SK-N-SH treated with all-trans-retinoic acid at 6 μM for 48 hours (cell line): Measurements from ENCODE around the gene COL10A1.

Experiments used
- BACH2 ChIP-seq: fragments of 250-450 bp; sonication (Bioruptor Pico); IDR thresholded peaks from 2 replicates; pipeline ENCODE4 v1.9.0; 2021; ENCODE audit warnings: mild to moderate bottlenecking, borderline replicate concordance
- CSDC2 ChIP-seq: fragments of 250-450 bp; sonication (Bioruptor Pico); IDR thresholded peaks from 2 replicates; pipeline ENCODE4 v1.5.0; 2020; ENCODE audit warnings: mild to moderate bottlenecking, moderate library complexity
- GLIS3 ChIP-seq: fragments of 250-450 bp; sonication (Bioruptor Pico); IDR thresholded peaks from 2 replicates; pipeline ENCODE4 v1.5.0; 2020; ENCODE audit warnings: mild to moderate bottlenecking, moderate library complexity
- OSR1 ChIP-seq: fragments of 250-450 bp; sonication (Bioruptor Pico); IDR thresholded peaks from 2 replicates; pipeline ENCODE4 v1.8.0; 2022; ENCODE audit warnings: moderate library complexity, mild to moderate bottlenecking, inconsistent platforms
- PATZ1 ChIP-seq: fragments of 250-450 bp; sonication (Bioruptor Pico); IDR thresholded peaks from 2 replicates; pipeline ENCODE4 v1.8.0; 2020; ENCODE audit warnings: mild to moderate bottlenecking, moderate library complexity, borderline replicate concordance
- PPARA ChIP-seq: fragments of 250-450 bp; sonication (Bioruptor Pico); IDR thresholded peaks from 2 replicates; pipeline ENCODE4 v1.5.0; 2020; ENCODE audit warnings: mild to moderate bottlenecking, borderline replicate concordance
- SNAI2 ChIP-seq: fragments of 250-450 bp; sonication (Bioruptor Pico); IDR thresholded peaks from 2 replicates; pipeline ENCODE4 v1.5.0; 2020; ENCODE audit warnings: mild to moderate bottlenecking, moderate library complexity
- TCF4 ChIP-seq: fragments of 250-450 bp; sonication (Bioruptor Pico); IDR thresholded peaks from 2 replicates; pipeline ENCODE4 v1.8.0; 2021; ENCODE audit warnings: mild to moderate bottlenecking, moderate library complexity, borderline replicate concordance
- ZFP3 ChIP-seq: fragments of 250-450 bp; sonication (Bioruptor Pico); IDR thresholded peaks from 2 replicates; pipeline ENCODE4 v1.5.0; 2020; ENCODE audit warnings: mild to moderate bottlenecking, moderate library complexity
- ZFP30 ChIP-seq: fragments of 450-650 bp; formaldehyde crosslinking; IDR thresholded peaks from 2 replicates; pipeline ENCODE4 v1.5.0; 2022; ENCODE audit warnings: mild to moderate bottlenecking, moderate library complexity
- ZNF565 ChIP-seq: fragments of 450-650 bp; formaldehyde crosslinking; conservative IDR thresholded peaks from 2 replicates; pipeline ENCODE4 v1.5.0; 2020; ENCODE audit warnings: low read depth, mild to moderate bottlenecking, moderate library complexity
- TF ChIP-seq, protein P1 (sequence below): fragments of 250-450 bp; sonication (Bioruptor Pico); IDR thresholded peaks from 2 replicates; pipeline ENCODE4 v1.5.1; 2020; ENCODE audit warnings: low read depth, mild to moderate bottlenecking, moderate library complexity
- TF ChIP-seq, protein P2 (sequence below): fragments of 250-450 bp; sonication (Bioruptor Pico); IDR thresholded peaks from 2 replicates; pipeline ENCODE4 v1.5.1; 2021; ENCODE audit warnings: mild to moderate bottlenecking, moderate library complexity
- TF ChIP-seq, protein P3 (sequence below): fragments of 250-450 bp; sonication (Bioruptor Pico); IDR thresholded peaks from 2 replicates; pipeline ENCODE4 v1.5.0; 2020; ENCODE audit warnings: mild to moderate bottlenecking, moderate library complexity

GRCh38 chr6:116108836-116109235, 17.1 kb downstream of the COL10A1 start:
- TF ChIP-seq ZFP30 (CRISPR knock-in tag) (no peak), PATZ1 (no peak), ZNF565 (CRISPR knock-in tag) (no peak), GLIS3 (CRISPR knock-in tag) (no peak), SNAI2 (CRISPR knock-in tag) (no peak), OSR1 (CRISPR knock-in tag) (no peak), TCF4 (CRISPR knock-in tag) (no peak), BACH2 (CRISPR knock-in tag) (no peak), CSDC2 (CRISPR knock-in tag) (no peak), PPARA (CRISPR knock-in tag) (no peak), ZFP3 (CRISPR knock-in tag) (no peak)
- TF ChIP-seq, protein P1, sequence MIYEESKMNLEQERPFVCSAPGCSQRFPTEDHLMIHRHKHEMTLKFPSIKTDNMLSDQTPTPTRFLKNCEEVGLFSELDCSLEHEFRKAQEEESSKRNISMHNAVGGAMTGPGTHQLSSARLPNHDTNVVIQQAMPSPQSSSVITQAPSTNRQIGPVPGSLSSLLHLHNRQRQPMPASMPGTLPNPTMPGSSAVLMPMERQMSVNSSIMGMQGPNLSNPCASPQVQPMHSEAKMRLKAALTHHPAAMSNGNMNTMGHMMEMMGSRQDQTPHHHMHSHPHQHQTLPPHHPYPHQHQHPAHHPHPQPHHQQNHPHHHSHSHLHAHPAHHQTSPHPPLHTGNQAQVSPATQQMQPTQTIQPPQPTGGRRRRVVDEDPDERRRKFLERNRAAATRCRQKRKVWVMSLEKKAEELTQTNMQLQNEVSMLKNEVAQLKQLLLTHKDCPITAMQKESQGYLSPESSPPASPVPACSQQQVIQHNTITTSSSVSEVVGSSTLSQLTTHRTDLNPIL: no peak
- TF ChIP-seq, protein P2, sequence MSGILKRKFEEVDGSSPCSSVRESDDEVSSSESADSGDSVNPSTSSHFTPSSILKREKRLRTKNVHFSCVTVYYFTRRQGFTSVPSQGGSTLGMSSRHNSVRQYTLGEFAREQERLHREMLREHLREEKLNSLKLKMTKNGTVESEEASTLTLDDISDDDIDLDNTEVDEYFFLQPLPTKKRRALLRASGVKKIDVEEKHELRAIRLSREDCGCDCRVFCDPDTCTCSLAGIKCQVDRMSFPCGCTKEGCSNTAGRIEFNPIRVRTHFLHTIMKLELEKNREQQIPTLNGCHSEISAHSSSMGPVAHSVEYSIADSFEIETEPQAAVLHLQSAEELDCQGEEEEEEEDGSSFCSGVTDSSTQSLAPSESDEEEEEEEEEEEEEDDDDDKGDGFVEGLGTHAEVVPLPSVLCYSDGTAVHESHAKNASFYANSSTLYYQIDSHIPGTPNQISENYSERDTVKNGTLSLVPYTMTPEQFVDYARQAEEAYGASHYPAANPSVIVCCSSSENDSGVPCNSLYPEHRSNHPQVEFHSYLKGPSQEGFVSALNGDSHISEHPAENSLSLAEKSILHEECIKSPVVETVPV: no peak
- TF ChIP-seq, protein P3, sequence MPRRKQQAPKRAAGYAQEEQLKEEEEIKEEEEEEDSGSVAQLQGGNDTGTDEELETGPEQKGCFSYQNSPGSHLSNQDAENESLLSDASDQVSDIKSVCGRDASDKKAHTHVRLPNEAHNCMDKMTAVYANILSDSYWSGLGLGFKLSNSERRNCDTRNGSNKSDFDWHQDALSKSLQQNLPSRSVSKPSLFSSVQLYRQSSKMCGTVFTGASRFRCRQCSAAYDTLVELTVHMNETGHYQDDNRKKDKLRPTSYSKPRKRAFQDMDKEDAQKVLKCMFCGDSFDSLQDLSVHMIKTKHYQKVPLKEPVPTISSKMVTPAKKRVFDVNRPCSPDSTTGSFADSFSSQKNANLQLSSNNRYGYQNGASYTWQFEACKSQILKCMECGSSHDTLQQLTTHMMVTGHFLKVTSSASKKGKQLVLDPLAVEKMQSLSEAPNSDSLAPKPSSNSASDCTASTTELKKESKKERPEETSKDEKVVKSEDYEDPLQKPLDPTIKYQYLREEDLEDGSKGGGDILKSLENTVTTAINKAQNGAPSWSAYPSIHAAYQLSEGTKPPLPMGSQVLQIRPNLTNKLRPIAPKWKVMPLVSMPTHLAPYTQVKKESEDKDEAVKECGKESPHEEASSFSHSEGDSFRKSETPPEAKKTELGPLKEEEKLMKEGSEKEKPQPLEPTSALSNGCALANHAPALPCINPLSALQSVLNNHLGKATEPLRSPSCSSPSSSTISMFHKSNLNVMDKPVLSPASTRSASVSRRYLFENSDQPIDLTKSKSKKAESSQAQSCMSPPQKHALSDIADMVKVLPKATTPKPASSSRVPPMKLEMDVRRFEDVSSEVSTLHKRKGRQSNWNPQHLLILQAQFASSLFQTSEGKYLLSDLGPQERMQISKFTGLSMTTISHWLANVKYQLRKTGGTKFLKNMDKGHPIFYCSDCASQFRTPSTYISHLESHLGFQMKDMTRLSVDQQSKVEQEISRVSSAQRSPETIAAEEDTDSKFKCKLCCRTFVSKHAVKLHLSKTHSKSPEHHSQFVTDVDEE: no peak
